NCI-H2196 treated with DMSO at 0.1 percent for 48 hours (cell line): ENCODE results near the gene HNRNPH1.
"Not testable (repeated sequence)": the region's sequence is repeated elsewhere in the genome, so short reads cannot be mapped to it uniquely, and the experiment has no call there.

Experiments used
- DNase-seq: peaks from one replicate; lab custom pipeline; 2025; ENCODE audit not compliant: unreplicated experiment; lab: John Stamatoyannopoulos, UW

The HNRNPH1 gene, protein sequence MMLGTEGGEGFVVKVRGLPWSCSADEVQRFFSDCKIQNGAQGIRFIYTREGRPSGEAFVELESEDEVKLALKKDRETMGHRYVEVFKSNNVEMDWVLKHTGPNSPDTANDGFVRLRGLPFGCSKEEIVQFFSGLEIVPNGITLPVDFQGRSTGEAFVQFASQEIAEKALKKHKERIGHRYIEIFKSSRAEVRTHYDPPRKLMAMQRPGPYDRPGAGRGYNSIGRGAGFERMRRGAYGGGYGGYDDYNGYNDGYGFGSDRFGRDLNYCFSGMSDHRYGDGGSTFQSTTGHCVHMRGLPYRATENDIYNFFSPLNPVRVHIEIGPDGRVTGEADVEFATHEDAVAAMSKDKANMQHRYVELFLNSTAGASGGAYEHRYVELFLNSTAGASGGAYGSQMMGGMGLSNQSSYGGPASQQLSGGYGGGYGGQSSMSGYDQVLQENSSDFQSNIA

DNA sequence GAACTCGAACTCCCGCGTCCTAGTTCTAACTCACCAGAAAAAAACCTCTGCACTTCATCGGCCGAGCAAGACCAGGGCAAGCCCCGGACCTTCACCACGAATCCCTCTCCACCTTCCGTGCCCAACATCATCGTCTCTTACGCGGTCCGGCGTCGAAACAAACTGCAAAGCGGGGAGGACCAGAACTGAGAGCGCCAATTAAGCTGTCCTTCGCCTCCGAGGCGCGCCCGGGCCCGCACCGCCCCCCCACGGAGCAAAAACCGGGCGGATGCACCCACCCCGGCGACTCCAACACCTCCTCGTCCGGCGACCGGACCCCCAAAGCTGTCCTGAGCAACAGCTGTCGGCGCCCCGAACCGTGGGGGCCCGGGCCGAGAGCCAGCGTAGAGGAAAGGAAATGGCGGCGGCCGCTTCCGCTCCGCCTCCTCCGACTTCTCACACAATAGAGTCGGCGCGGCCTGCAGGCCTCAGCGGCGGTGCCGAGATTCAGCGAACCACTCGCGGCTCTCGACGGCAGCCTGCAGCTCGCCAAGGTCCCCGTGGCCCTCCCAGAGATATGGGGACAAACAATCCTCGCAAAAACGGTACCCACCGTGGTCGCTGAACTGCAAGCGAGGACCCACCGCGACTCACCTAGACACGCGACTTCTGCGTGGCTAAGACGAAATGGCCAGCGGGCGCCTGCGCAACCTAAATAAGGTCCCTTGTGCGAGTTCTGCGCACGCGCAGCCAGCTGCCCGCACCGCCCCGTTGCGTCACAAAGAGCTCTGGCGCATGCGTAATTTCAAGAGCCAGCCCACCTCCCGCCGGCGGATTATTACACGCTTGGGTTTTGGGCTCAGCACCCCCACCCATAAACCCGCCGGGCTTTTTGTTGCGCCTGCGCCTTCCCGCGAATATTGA is at the start of gene HNRNPH1:
Gene HNRNPH1 (minus strand): TSS at position 669 of the 903 bp plus-strand sequence. CDS start 538 bp downstream, at position 131.
- DNase-seq, result peak; percentile 96

DNA sequence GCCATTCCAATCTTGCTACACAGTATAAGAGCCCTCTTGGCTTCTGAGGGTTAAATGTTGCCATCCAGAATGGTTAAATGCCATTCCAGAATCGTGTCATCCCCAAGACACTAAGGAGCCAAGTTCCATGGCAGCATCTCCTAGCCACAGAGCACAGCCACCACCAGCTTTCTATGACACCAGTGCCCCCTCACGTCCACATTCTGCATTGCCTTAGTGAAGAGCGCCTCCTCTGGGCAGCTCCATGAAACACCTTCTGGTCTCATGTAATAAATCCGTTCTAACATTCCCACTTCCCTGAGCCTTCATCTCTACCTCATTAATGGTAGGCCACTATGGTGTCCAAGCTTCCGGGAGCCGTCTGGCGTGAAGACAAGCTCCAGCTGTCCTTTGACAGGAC is 44.9 kb upstream of the HNRNPH1 start:
- DNase-seq, result no peak

DNA sequence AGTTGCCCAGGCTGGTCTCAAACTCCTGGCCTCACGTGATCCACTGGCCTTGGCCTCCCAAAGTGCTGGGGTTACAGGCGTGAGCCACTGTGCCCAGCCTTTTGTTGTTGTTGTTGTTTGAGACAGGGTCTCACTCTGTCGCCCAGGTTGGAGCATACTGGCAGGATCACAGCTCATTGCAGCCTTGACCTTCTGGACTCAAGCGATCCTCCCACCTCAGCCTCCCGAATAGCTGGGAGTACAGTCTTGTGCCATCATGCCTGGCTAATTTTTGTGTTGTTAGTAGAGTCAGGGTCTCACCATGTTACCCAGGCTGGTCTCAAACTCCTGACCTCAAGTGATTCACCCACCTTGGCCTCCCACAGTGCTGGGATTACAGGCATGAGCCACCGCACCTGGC is 38.2 kb upstream of the HNRNPH1 start:
- not testable (repeated sequence) for DNase-seq

DNA sequence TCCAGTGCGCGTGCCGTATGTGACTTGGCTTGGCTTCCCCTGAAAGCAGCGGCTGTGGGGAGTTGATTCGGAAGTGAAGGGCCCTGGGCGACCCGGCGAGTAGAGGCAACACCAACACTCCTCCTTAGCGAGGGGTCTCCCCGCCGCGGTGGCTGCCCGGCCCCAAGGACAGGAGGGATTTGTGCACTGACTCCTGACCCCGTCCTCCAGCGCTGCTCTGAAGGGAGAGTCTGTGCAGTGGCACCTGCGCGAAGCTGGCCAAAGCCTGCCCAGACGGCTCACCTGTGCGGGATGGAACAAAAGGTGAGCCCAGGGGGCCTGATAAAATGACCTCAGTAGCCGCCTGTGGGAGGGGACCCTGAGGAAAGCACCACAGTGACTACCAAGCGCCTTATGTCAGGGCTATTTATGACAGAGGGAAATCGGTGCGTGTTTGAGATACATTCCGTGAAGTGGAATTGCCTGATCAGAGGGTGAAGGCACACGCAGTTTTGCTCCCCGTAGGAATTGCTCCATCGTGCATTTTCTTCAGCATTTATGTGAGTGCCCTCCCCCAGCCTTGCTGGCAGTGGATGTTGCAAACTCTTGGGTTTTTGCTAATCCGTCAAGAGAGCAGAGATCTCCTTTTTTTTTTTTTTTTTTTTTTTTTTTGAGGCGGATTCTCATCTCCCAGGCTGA is 34.8 kb upstream of the HNRNPH1 start:
- not testable (repeated sequence) for DNase-seq

DNA sequence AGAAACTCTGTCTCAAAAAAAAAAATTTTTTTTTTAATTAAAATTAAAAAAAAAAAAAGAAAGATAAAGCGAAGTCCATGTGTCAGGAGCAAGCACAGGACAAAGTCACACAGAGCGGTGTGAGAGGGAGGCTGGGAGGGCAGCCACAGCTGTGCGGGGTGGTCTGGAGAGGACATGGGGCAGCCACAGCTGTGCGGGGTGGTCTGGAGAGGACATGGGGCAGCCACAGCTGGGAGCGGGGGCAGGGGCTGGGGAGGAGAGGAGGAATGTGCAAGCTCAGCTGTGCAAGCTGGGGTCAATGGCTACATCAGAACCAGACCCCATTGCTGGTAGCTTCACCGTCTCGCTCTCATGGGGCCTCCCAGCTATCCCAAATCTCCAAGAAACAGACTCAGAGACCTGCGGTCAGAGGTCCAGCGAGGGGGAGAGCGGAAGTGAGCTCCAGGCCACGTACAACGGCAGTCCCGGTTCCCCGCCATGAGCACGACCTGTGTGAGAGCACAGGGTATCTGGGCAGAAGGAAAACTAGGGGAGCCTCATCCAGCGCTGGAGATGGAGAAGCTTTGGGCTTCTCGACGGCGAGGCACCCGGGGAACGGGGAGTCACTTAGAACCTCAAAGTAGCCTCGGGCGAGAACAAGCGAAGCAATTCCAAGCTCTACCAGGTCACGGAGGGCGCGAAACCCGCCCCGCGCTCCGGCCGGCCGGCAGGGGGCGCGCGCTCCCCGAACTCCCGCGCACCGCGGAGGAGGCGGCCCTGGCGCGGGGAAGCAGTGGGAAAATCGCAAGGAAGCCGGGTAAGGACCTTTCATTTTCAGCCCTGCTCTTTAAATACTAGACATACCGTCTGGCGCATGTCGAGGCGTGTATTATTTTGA is 34.1 kb upstream of the HNRNPH1 start:
- not testable (repeated sequence) for DNase-seq

DNA sequence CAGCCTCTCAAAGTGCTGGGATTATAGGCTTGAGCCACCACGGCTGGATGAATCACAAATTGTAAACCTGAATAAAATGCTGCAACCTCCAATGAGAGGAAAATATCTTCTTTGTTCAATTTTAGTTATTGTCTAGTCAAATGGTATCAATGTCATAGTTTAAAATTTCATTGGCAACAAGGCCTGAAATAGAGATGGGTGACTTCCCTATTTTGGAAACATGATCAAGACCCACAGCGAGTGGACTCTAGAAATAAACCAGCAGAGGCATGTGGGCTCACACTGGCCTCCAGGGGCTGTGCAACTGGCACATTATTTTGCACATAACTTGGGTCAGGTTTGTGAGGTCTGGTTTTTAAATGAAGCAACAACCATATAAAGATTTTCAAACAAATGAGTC is 29.7 kb upstream of the HNRNPH1 start:
- DNase-seq, result not testable (repeated sequence)

DNA sequence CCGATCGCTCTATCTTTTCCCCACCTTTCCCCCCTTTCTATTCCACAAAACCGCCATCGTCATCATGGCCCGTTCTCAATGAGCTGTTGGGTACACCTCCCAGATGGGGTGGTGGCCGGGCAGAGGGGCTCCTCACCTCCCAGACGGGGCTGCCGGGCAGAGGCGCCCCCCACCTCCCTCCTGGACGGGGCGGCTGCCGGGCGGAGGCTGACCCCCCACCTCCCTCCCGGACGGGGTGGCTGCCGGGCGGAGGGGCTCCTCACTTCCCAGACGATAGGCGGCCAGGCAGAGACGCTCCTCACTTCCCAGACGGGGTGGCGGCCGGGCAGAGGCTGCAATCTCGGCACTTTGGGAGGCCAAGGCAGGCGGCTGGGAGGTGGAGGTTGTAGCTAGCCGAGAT is 26.8 kb upstream of the HNRNPH1 start:
- not testable (repeated sequence) for DNase-seq

DNA sequence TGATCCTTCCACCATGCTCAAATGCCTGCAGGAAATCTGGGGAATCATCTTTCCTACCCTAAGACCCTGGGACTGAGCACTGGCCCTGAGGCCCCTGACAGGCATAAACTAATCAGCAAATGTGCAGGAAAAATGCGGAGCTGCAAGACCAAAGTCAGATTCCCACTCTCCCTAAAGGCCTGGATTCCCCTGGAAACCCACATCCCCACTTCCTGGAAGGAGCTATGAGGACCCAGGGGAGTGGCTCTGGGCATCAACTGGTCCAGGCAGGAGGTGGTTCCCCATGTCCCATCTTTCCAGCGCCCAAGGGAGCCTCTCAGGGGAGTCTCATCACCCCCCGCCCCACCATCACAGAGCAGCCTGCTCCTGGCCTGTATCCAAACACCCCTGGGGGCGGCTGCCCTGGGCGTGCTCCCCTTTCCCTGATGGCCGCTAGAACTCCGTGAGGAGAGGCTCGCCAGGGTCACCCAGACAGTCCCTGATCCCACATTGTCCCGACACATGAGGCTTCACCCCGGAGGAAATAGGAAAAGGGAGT is 25.8 kb upstream of the HNRNPH1 start:
- DNase-seq, result not testable (repeated sequence)

DNA sequence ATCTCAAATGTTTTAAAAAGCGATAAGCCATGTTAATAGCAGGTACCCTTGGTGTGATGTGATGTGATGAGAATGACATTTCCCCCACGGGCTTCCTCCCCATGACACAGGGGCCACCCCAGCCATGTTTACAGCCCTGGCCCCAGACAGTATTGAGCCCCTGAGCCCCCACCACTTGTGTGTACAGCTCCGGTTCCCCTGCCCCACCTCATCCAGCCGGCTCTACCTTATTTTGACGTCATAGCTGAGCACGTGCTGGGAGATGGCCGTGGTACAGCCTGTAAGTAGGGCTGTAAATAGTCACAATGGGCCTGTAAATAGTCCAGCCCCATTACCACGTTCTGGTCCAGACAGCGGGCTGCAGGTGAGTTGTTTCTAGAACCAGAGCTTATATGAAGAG is 24.9 kb upstream of the HNRNPH1 start:
- DNase-seq, result no peak

DNA sequence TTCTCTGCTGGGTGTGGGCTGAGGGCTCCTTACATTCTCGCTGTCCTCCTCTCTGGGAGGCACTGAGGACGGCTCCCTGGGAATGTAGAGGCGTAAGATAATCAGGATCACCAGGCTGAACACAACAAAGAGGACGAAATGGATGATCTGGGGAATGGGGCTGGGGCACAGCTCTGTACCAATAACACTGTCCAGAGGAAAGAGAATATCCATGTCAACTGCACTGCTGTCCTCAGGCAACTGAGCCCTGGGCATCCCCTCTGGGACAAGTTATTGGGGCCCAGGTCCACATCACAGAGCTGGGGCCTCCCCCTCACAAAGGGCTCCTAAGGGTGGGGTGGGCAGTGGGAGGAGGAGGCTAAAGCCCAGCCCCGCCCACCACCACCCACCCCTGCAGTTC is 21.3 kb upstream of the HNRNPH1 start:
- DNase-seq, result not testable (repeated sequence)

DNA sequence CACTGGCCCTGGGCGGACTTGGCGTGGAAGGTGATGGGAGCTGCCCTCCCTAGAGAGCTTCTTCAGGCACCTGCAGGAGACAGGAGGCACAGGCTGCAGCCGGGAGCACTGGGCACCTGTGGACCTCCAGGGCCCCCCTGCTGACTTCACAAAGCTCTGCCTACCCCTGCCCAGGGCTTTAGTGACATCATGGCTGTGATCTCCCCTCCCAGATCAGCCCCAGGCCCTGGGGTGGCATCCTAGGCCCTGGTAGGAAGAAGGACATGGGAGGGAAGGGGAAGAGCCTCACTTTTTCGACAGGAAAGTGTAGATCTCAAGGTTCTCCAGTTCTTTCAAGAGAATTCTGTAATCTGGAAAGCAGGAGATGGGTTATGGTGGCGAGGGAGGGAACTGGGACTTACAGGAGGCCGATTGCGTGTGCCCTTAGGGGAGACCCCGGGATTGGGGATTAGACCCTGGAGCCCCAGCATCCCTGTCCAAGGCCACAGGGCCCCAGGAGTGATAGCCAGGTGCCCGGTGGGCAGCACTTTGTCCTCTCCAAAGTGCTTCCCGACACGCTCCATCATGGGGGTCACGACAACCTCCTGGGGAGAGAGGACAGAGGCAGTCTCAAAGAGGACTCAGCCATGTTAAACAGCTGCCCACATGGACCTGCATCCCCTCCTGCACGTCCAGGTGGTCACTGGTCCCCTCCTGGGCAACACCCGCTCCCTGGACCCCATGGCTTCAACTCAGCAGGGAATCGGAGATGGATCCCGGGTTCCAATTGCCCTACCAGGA is 19.9 kb upstream of the HNRNPH1 start:
- DNase-seq, result not testable (repeated sequence)

DNA sequence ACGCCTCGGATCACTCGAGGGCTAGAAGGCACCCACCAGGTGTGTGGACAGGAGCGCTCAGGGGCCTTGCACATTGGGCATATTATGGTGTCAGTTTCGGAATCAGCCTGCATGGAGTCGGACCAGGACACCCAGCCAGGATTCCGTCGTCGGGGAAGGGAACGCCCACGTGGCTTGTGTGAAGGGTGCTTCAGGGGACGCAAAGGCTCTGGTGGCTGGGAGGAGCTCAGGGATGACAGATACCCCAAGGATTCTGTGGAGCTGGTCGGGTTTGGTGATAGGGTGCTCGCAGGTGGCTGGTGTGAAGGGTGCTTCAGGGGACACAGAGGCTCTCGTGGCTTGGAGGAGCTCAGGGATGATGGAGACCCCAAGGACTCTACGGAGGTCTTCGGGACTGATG is 19.2 kb upstream of the HNRNPH1 start:
- DNase-seq, result not testable (repeated sequence)

DNA sequence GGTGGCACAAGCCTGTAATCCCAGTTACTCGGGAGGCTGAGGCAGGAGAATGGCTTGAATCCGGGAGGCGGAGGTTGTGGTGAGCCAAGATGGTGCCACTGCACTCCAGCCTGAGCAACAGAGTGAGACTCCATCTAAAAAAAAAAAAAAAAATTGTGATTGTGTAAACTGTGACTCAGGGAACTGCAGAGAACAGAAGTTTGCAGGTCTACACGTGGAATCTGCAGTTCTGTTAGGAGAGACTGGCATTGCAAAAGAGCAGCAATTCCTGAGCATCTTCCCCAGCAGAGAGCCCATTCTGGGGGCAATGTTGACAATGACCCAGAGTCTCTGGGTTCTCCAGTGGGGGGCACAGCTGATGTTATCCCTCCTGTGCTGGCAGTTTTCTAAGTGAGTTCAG is 18.3 kb upstream of the HNRNPH1 start:
- not testable (repeated sequence) for DNase-seq

DNA sequence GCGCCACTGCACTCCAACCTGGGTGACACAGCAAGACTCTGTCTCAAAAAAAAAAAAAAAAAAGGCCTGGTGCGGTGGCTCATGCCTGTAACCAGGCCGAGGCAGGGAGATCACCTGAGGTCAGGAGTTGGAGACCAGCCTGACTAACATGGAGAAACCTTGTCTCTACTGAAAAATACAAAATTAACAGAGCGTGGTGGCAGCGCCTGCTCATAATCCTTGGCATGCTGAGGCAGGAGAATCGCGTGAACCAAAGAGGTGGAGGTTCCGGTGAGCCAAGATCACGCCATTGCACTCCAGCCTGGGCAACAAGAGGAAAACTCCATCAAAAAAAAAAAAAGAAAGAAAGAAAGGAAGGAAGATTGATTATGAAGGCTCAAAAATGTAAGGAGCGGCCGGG is 15.8 kb upstream of the HNRNPH1 start:
- not testable (repeated sequence) for DNase-seq

DNA sequence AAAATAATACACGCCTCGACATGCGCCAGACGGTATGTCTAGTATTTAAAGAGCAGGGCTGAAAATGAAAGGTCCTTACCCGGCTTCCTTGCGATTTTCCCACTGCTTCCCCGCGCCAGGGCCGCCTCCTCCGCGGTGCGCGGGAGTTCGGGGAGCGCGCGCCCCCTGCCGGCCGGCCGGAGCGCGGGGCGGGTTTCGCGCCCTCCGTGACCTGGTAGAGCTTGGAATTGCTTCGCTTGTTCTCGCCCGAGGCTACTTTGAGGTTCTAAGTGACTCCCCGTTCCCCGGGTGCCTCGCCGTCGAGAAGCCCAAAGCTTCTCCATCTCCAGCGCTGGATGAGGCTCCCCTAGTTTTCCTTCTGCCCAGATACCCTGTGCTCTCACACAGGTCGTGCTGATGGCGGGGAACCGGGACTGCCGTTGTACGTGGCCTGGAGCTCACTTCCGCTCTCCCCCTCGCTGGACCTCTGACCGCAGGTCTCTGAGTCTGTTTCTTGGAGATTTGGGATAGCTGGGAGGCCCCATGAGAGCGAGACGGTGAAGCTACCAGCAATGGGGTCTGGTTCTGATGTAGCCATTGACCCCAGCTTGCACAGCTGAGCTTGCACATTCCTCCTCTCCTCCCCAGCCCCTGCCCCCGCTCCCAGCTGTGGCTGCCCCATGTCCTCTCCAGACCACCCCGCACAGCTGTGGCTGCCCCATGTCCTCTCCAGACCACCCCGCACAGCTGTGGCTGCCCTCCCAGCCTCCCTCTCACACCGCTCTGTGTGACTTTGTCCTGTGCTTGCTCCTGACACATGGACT is 11.1 kb upstream of the HNRNPH1 start:
- DNase-seq, result not testable (repeated sequence)

DNA sequence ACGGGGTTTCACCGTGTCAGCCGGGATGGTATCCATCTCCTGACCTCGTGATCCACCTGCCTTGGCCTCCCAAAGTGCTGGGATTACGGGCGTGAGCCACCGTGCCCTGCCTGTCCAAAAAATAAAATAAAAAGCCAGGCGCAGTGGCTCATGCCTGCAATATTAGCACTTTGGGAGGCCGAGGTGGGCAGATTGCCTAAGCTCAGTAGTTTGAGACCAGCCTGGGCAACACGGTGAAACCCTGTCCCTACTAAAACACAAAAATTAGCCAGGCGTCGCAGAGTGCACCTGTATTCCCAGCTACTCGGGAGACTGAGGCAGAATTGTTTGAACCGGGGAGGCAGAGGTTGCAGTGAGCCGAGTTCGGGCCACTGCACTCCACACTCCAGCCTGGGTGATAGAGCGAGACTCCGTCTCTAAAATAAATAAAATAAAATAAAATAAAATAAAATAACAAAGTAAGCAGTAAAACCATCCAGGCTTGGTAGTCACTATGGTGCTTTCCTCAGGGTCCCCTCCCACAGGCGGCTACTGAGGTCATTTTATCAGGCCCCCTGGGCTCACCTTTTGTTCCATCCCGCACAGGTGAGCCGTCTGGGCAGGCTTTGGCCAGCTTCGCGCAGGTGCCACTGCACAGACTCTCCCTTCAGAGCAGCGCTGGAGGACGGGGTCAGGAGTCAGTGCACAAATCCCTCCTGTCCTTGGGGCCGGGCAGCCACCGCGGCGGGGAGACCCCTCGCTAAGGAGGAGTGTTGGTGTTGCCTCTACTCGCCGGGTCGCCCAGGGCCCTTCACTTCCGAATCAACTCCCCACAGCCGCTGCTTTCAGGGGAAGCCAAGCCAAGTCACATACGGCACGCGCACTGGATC is 10.3 kb upstream of the HNRNPH1 start:
- DNase-seq, result not testable (repeated sequence)

DNA sequence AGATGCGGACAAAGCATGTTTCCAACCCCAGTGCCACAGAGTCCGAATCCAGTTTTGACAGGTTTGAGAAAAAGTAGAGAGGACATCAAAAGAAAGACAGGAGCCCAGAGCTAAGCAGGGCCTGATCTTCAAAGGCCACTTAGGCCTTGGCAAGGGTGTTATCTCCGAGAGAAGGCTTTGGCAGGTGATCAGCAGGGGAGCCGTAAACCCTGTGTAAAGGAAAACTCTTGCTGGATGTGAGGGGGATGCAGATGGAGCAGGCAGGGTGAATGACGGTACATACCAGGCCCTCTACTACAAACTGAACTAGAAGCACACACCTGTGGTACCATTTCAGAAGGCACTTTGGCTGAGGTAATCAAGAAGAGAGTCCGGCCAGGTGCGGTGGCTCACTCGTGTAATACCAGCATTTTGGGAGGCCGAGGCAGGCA is 1.4 kb upstream of the HNRNPH1 start:
- peak; percentile 31 for DNase-seq
